ENCODE measurements around the gene ZNF385B.

The ZNF385B gene

GRCh38 chr2:179811042-179811441 lies 50.4 kb downstream of the ZNF385B start:
- no peaks in the 10 kb centered on the region for H3K4me1 ChIP-seq (ENCODE audit: control insufficient read depth, insufficient read depth, low read length, poor library complexity, severe bottlenecking)
- DNase-seq: no peak
- no peak overlapping the region for H3K27ac ChIP-seq (ENCODE audit: insufficient read depth, low read length, poor library complexity, severe bottlenecking)
- no peaks in the 10 kb centered on the region for H3K9me3 ChIP-seq (ENCODE audit: control insufficient read depth, low read length)
- no peaks in the 10 kb centered on the region for H3K36me3 ChIP-seq (ENCODE audit: control insufficient read depth, insufficient read depth, low read length)
- no peak overlapping the region for H3K4me3 ChIP-seq (ENCODE audit: insufficient read depth, low read depth, low read length, poor library complexity, severe bottlenecking)
- H3K27me3 ChIP-seq (replicated peaks; ENCODE audit: control insufficient read depth, insufficient read depth, low read length, poor library complexity, severe bottlenecking): no peaks in the 10 kb centered on the region

GRCh38 chr2:179809606-179810005 lies 51.8 kb downstream of the ZNF385B start:
- Histone ChIP-seq H3K4me3 (ENCODE audit: insufficient read depth, low read depth, low read length, poor library complexity, severe bottlenecking) (no peak overlapping the region), H3K9me3 (ENCODE audit: control insufficient read depth, low read length) (no peaks in the 10 kb centered on the region), H3K27me3 (replicated peaks; ENCODE audit: control insufficient read depth, insufficient read depth, low read length, poor library complexity, severe bottlenecking) (no peaks in the 10 kb centered on the region), H3K27ac (ENCODE audit: insufficient read depth, low read length, poor library complexity, severe bottlenecking) (no peak overlapping the region), H3K36me3 (ENCODE audit: control insufficient read depth, insufficient read depth, low read length) (no peaks in the 10 kb centered on the region), H3K4me1 (ENCODE audit: control insufficient read depth, insufficient read depth, low read length, poor library complexity, severe bottlenecking) (no peaks in the 10 kb centered on the region)
- DNase-seq: no peak

GRCh38 chr2:179805001-179805400 lies 56.4 kb downstream of the ZNF385B start:
- H3K4me1 ChIP-seq (ENCODE audit: control insufficient read depth, insufficient read depth, low read length, poor library complexity, severe bottlenecking): no peaks in the 10 kb centered on the region
- H3K9me3 ChIP-seq (ENCODE audit: control insufficient read depth, low read length): no peaks in the 10 kb centered on the region
- no peak for DNase-seq
- H3K4me3 ChIP-seq (ENCODE audit: insufficient read depth, low read depth, low read length, poor library complexity, severe bottlenecking): no peak overlapping the region
- H3K27me3 ChIP-seq (replicated peaks; ENCODE audit: control insufficient read depth, insufficient read depth, low read length, poor library complexity, severe bottlenecking): no peaks in the 10 kb centered on the region
- no peaks in the 10 kb centered on the region for H3K36me3 ChIP-seq (ENCODE audit: control insufficient read depth, insufficient read depth, low read length)
- no peak overlapping the region for H3K27ac ChIP-seq (ENCODE audit: insufficient read depth, low read length, poor library complexity, severe bottlenecking)

DNA sequence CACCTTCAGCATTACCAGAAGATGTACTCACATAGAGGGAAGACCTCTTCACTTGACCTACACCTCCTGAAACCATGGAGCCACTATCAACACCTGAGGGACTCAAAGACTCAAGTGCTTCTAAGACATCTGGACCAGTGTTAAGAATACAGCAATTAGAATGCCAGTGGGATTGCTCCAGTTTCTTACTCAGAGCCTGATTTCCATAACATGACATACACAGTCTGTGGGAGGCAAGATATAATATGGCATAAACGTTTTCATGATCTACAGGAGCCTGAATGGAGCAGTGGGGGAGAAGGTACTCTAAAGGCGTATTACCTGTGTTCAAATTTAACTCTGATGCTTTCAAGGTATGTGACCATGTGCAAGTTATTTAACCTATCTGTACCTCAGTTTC lies 57.2 kb downstream of the ZNF385B start:
- H3K4me3 ChIP-seq (ENCODE audit: insufficient read depth, low read depth, low read length, poor library complexity, severe bottlenecking): no peak overlapping the region
- H3K4me1 ChIP-seq (ENCODE audit: control insufficient read depth, insufficient read depth, low read length, poor library complexity, severe bottlenecking): no peaks in the 10 kb centered on the region
- DNase-seq: no peak
- H3K27me3 ChIP-seq (replicated peaks; ENCODE audit: control insufficient read depth, insufficient read depth, low read length, poor library complexity, severe bottlenecking): no peaks in the 10 kb centered on the region
- H3K36me3 ChIP-seq (ENCODE audit: control insufficient read depth, insufficient read depth, low read length): no peaks in the 10 kb centered on the region
- H3K9me3 ChIP-seq (ENCODE audit: control insufficient read depth, low read length): no peaks in the 10 kb centered on the region
- no peak overlapping the region for H3K27ac ChIP-seq (ENCODE audit: insufficient read depth, low read length, poor library complexity, severe bottlenecking)

DNA sequence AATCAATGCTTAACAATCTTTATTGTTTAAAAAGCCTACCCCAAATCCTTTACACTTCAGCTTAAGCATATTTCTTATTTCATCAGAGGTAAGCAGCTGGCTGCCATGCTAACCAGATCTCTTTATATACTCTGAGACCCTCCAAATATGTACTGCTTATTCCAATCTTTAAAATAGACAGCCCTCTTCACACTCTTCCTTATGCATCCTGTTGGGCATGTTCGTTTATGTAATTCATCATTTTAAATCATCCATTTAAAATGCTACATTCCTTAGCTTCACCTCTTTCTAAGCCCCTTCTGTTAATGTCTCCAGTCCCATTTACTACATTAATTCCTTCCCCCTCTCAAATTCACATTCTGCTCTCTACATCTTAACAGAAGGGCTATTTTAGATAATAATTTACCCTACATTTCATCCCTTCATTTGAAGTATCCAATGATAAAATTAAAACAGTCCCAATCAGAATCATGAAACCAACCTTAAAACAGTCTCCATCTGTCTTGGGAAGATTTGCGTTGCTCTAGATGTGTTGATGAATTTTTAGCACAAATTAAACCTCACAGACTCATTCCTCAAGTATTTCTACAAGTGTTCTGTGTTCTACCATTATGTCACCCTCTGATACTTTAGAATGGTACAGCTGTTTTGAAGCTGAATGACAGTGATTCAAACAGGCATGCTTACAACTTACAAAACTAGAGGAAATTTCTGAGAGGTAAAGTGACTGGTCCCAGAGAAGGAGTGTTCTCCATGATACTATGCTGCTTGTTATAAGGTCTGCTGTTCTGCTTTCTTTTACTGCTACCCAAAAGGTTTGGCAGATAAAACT lies 59.1 kb downstream of the ZNF385B start:
- Histone ChIP-seq H3K27me3 (replicated peaks; ENCODE audit: control insufficient read depth, insufficient read depth, low read length, poor library complexity, severe bottlenecking) (no peaks in the 10 kb centered on the region), H3K9me3 (ENCODE audit: control insufficient read depth, low read length) (no peaks in the 10 kb centered on the region), H3K36me3 (ENCODE audit: control insufficient read depth, insufficient read depth, low read length) (no peaks in the 10 kb centered on the region), H3K4me1 (ENCODE audit: control insufficient read depth, insufficient read depth, low read length, poor library complexity, severe bottlenecking) (no peaks in the 10 kb centered on the region), H3K4me3 (ENCODE audit: insufficient read depth, low read depth, low read length, poor library complexity, severe bottlenecking) (no peak overlapping the region), H3K27ac (ENCODE audit: insufficient read depth, low read length, poor library complexity, severe bottlenecking) (no peak overlapping the region)
- DNase-seq: no peak

GRCh38 chr2:179800776-179801175 lies 60.6 kb downstream of the ZNF385B start:
- DNase-seq: no peak

GRCh38 chr2:179796213-179797007 lies 65.0 kb downstream of the ZNF385B start:
- no peaks in the 10 kb centered on the region for H3K36me3 ChIP-seq (ENCODE audit: control insufficient read depth, insufficient read depth, low read length)
- DNase-seq: no peak
- H3K4me1 ChIP-seq (ENCODE audit: control insufficient read depth, insufficient read depth, low read length, poor library complexity, severe bottlenecking): no peaks in the 10 kb centered on the region
- no peak overlapping the region for H3K27ac ChIP-seq (ENCODE audit: insufficient read depth, low read length, poor library complexity, severe bottlenecking)
- no peaks in the 10 kb centered on the region for H3K9me3 ChIP-seq (ENCODE audit: control insufficient read depth, low read length)
- no peak overlapping the region for H3K4me3 ChIP-seq (ENCODE audit: insufficient read depth, low read depth, low read length, poor library complexity, severe bottlenecking)
- H3K27me3 ChIP-seq (replicated peaks; ENCODE audit: control insufficient read depth, insufficient read depth, low read length, poor library complexity, severe bottlenecking): no peaks in the 10 kb centered on the region

More at GRCh38 chr2:179800776-179801175, 60.6 kb downstream of the ZNF385B start:
- H3K27me3 ChIP-seq (replicated peaks; ENCODE audit: control insufficient read depth, insufficient read depth, low read length, poor library complexity, severe bottlenecking): no peaks in the 10 kb centered on the region
- no peaks in the 10 kb centered on the region for H3K36me3 ChIP-seq (ENCODE audit: control insufficient read depth, insufficient read depth, low read length)
- no peak overlapping the region for H3K27ac ChIP-seq (ENCODE audit: insufficient read depth, low read length, poor library complexity, severe bottlenecking)
- no peak overlapping the region for H3K4me3 ChIP-seq (ENCODE audit: insufficient read depth, low read depth, low read length, poor library complexity, severe bottlenecking)
- H3K4me1 ChIP-seq (ENCODE audit: control insufficient read depth, insufficient read depth, low read length, poor library complexity, severe bottlenecking): no peaks in the 10 kb centered on the region
- no peaks in the 10 kb centered on the region for H3K9me3 ChIP-seq (ENCODE audit: control insufficient read depth, low read length)

DNA sequence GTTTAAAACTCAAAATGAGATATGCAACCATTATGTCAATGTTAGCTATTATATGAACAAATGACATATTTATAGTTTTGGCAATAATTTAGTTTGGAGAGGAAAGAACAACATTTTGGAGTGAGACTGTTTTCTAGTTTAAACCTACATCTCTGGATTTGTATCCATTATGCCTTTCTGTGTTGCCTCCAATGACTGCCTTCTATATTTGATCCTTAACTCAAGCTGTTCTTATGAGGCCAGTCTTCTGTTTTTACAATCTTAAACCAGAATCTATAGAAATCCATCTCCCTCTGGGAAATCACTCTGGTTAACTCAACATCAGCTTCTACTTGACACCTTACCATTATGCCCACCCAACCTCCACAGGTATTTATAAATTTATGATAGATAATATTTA lies 67.5 kb downstream of the ZNF385B start:
- Histone ChIP-seq H3K36me3 (ENCODE audit: control insufficient read depth, insufficient read depth, low read length) (no peaks in the 10 kb centered on the region), H3K27me3 (replicated peaks; ENCODE audit: control insufficient read depth, insufficient read depth, low read length, poor library complexity, severe bottlenecking) (no peaks in the 10 kb centered on the region), H3K9me3 (ENCODE audit: control insufficient read depth, low read length) (no peaks in the 10 kb centered on the region), H3K4me3 (ENCODE audit: insufficient read depth, low read depth, low read length, poor library complexity, severe bottlenecking) (no peak overlapping the region), H3K27ac (ENCODE audit: insufficient read depth, low read length, poor library complexity, severe bottlenecking) (no peak overlapping the region), H3K4me1 (ENCODE audit: control insufficient read depth, insufficient read depth, low read length, poor library complexity, severe bottlenecking) (no peaks in the 10 kb centered on the region)
- no peak for DNase-seq

DNA sequence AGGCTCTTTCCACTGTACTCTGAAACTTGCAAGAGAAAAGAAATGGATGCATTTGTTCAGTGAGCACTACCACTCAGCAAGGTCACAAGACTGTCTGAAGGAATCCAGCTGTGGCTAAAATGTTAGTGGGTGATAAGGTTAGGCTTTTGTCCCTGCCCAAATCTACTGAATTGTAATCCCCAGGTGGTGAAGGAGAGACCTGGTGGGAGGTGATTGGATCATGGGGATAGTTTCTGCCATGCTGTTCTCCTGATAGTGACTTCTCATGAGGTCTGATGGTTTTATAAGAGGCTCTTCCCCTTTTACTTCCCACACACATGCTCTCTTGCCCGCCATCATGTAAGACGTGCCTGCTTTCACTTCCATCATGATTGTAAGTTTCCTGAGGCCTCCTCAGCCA lies 68.2 kb downstream of the ZNF385B start:
- Histone ChIP-seq H3K4me3 (ENCODE audit: insufficient read depth, low read depth, low read length, poor library complexity, severe bottlenecking) (no peak overlapping the region), H3K27me3 (replicated peaks; ENCODE audit: control insufficient read depth, insufficient read depth, low read length, poor library complexity, severe bottlenecking) (no peaks in the 10 kb centered on the region), H3K36me3 (ENCODE audit: control insufficient read depth, insufficient read depth, low read length) (no peaks in the 10 kb centered on the region), H3K4me1 (ENCODE audit: control insufficient read depth, insufficient read depth, low read length, poor library complexity, severe bottlenecking) (no peaks in the 10 kb centered on the region), H3K9me3 (ENCODE audit: control insufficient read depth, low read length) (no peaks in the 10 kb centered on the region), H3K27ac (ENCODE audit: insufficient read depth, low read length, poor library complexity, severe bottlenecking) (no peak overlapping the region)
- no peak for DNase-seq

Measured in effector memory CD4-positive, alpha-beta T cell (primary cell).